T follicular helper cell (primary cell): ENCODE results near the gene GASK1A.
"Not testable (repeated sequence)": the region's sequence is repeated elsewhere in the genome, so short reads cannot be mapped to it uniquely, and the experiment has no call there.

Experiments used
- DNase-seq: peaks from one replicate; pipeline ENCODE4 v3.0.0-alpha.2; 2020; ENCODE audit warnings: low read depth

GASK1A gene

GRCh38 chr3:43062040-43062563 lies 83.0 kb downstream of the GASK1A start:
- no peak for DNase-seq

- no peak for DNase-seq
Observed at GRCh38 chr3:43062564-43063040, 83.5 kb downstream of the GASK1A start.

- DNase-seq = no peak
Observed at GRCh38 chr3:43063114-43063513, 84.0 kb downstream of the GASK1A start.

DNA sequence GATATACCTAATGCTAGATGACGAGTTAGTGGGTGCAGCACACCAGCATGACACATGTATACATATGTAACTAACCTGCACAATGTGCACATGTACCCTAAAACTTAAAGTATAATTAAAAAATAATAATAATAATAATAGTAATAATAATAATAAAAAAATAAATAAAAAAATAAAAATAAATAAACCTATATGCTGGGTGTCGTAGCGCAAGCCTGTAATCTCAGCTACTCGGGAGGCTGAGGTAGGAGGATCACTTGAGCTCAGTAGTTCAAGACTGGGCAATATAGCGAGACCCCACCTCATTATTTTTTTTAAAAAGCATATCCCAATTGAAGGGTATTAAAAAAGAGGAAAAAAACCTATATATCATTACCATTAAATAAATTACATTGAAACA lies 91.6 kb downstream of the GASK1A start:
- not testable (repeated sequence) for DNase-seq

GRCh38 chr3:43071313-43071893 lies 92.3 kb downstream of the GASK1A start:
- DNase-seq = no peak

DNA sequence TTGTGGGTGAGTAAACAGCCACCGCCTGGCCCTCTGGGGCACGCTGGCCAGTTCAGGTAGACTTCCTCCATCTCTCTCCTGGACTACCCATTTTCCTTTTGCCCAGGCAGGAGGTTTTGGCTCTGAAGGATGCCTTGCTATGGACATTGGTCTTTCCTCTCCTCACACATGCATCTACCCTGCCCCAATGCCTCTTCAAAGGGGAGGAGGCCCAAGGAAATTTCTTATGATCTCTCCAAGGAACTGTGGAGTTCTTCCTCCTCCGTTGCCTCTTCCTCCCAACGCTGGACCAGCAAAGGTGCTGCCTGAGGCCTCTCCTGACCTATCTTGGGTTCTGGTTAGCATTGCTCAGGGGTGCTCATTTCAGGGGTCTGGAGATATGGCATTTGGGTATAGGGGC lies 93.2 kb downstream of the GASK1A start:
- no peak for DNase-seq

GRCh38 chr3:43073116-43073835 lies 94.2 kb downstream of the GASK1A start:
- DNase-seq = no peak

DNA sequence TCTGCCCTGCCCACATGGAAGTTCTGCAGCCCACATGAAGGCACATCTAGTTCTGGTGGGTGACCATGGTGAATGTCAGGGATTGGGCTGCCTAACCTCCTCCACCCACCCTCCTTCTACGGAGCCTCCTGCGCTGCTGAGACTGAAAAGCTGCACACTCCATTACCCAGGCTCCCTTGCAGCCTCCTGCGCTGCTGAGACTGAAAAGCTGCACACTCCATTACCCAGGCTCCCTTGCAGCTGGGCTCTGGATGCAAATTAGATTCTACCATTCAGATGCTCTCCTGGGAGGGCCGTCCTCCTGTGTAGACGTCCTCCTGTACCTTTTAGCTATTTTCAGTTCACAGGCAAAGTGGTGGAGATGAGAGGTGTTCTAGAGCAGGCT lies 94.7 kb downstream of the GASK1A start:
- no peak for DNase-seq

DNA sequence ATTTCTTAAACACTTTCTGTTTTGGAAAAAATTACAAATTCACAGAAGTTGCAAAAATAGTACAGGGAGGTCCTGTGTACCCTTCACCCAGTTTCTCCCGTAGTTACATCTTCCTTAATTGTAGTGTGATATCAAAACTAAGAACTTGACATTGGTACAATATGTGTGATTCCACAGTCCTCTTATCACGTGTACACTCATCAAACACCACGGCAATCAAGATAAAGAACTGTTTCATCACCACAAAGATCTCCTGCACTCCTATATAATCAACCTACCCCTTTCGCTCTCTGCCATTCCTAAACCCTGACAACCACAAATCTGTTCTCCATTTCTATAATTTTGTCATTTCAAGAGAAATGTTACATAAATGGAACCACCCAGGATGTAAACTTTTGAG lies 95.4 kb downstream of the GASK1A start:
- no peak for DNase-seq

DNA sequence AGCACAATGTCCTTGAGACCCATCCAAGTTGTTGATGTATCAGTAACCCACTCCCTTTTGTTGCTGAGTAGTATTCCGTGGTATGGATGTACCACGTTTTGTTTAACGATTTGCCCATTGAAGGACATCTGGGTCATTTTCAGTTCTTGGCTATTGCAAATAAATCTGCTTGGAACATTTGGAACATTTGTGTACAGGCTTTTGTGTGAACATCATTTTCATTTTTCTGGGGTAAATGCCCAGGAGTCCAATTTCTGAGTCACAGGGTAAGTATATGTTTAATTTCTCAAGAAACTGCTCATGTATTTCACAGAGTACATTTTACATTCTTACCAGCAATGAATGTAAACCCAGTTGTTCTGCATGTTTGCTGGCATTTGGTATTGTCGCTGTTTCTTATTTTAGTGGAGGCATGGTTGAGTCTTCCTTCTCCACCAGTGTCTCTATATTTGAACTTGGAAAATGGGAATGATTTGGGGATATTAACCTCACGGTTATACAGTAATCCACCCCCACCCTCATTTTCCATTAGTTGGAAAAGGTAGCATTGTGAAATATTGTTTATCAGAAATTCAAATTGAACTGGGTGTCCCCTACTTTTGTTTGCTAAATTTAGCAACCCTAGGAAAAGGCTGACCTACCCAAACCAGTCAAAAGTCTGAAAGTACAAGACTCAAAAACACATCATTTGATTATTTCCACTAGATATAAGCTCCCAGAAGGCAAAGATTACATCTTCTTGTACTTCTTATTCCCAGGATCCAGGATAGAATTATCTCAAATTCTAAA lies 96.0 kb downstream of the GASK1A start:
- DNase-seq = no peak

- DNase-seq = no peak
Observed at GRCh38 chr3:43075904-43076661, 97.0 kb downstream of the GASK1A start.

DNA sequence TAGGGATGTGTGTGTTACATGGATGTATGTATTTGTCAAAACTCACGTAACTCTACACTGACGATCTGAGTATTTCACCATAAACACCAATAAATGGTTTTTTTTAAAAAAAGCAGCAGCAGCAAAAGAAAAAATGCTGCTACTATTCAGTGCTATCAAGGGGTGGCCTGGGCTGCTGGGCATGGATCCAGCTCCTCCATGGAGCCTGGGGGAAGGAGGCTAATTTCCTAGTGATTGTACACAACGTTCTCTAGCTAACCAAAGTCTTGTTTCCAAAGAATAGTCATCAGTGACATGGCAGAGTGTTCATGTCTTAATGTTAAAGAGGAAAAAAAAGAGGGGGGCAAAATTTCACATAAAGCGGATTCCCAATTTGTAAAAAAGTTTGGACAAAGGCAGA lies 97.7 kb downstream of the GASK1A start:
- no peak for DNase-seq

GRCh38 chr3:43077261-43077660 lies 98.2 kb downstream of the GASK1A start:
- DNase-seq = no peak

- DNase-seq = no peak
Observed at GRCh38 chr3:43077707-43078106, 98.6 kb downstream of the GASK1A start.

GRCh38 chr3:43079536-43080332 lies 100.6 kb downstream of the GASK1A start:
- no peak for DNase-seq

- no peak for DNase-seq
Observed at GRCh38 chr3:43080726-43081568, 101.8 kb downstream of the GASK1A start.

- no peak for DNase-seq
Observed at GRCh38 chr3:43081796-43082195, 102.7 kb downstream of the GASK1A start.

GRCh38 chr3:43082457-43082856 lies 103.3 kb downstream of the GASK1A start:
- DNase-seq = no peak

DNA sequence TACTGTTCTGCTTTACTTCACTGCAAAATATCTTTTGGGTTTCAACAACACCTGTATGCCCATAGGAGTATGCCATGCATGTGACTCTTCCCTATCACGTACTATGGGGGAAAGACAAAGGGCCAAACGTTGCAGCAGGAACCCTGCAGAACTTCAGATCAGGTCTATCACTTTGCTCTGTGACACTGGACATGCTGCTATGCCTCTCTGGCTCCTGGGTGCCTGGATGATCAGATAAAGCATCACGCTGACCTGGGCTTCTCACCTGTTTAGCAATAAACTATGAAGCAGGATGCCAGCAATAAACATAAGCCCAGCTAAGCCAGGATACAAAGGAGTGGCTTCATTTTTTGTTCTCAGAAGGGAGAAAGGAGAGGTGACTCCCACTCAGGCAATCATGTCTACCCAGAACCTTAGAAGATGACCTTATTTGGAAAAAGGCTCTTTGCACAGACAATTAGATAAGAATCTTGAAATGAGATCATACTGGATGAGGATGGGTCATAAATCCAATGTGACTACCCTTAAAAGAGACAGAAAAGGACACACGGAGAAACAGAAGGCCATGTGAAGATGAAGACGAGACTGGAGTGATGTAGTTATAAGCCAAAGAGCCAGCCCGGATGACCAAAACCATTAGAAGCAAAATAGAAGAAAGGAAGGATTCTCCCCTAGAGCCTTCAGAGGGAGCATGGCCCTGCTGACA lies 107.5 kb downstream of the GASK1A start:
- DNase-seq = no peak
